AG08395 (cell line): ENCODE results near the gene INTS2.
A peak's percentile ranks its signal among the peaks of the same experiment; 100 is the strongest.
"Not testable (repeated sequence)": the region's sequence is repeated elsewhere in the genome, so short reads cannot be mapped to it uniquely, and the experiment has no call there.

Experiments used
- DNase-seq: peaks from one replicate; pipeline ENCODE4 v3.0.0; 2012; ENCODE audit warnings: mixed read lengths, low spot score

INTS2 gene

GRCh38 chr17:61927208-61928100 lies at the start of gene INTS2:
Gene INTS2 (minus strand): TSS chr17:61927982. CDS start chr17:61926644, 1,338 bp downstream.
- peak; percentile 98 for DNase-seq

GRCh38 chr17:61974115-61974514 lies 46.3 kb upstream of the INTS2 start:
- no peak for DNase-seq

GRCh38 chr17:61972311-61972710 lies 44.5 kb upstream of the INTS2 start:
- DNase-seq = no peak

GRCh38 chr17:61970030-61970429 lies 42.2 kb upstream of the INTS2 start:
- DNase-seq = no peak

GRCh38 chr17:61968757-61969156 lies 41.0 kb upstream of the INTS2 start:
- no peak for DNase-seq

- DNase-seq = no peak
Measured at GRCh38 chr17:61967729-61968128, 39.9 kb upstream of the INTS2 start.

- no peak for DNase-seq
Measured at GRCh38 chr17:61966191-61966590, 38.4 kb upstream of the INTS2 start.

- DNase-seq = no peak
Measured at GRCh38 chr17:61955619-61956018, 27.8 kb upstream of the INTS2 start.

GRCh38 chr17:61947367-61948078 lies 19.7 kb upstream of the INTS2 start:
- DNase-seq = no peak

- DNase-seq = no peak
Measured at GRCh38 chr17:61946359-61946758, 18.6 kb upstream of the INTS2 start.

GRCh38 chr17:61943117-61943516 lies 15.3 kb upstream of the INTS2 start:
- no peak for DNase-seq

GRCh38 chr17:61942085-61942484 lies 14.3 kb upstream of the INTS2 start:
- DNase-seq = no peak

- DNase-seq = no peak
Measured at GRCh38 chr17:61928101-61928436, 287 bp upstream of the INTS2 start.

- DNase-seq = peak; percentile 20
Measured at GRCh38 chr17:61926826-61927207, 965 bp downstream of the INTS2 start.

GRCh38 chr17:61915162-61915561 lies 12.6 kb downstream of the INTS2 start:
- not testable (repeated sequence) for DNase-seq

- no peak for DNase-seq
Measured at GRCh38 chr17:61908292-61909037, 19.3 kb downstream of the INTS2 start.

GRCh38 chr17:61907361-61907760 lies 20.4 kb downstream of the INTS2 start:
- no peak for DNase-seq

GRCh38 chr17:61904094-61904710 lies 23.6 kb downstream of the INTS2 start:
- no peak for DNase-seq

- no peak for DNase-seq
Measured at GRCh38 chr17:61903251-61903650, 24.5 kb downstream of the INTS2 start.

GRCh38 chr17:61897548-61898180 lies 30.1 kb downstream of the INTS2 start:
- no peak for DNase-seq

GRCh38 chr17:61895391-61895790 lies 32.4 kb downstream of the INTS2 start:
- DNase-seq = no peak

- not testable (repeated sequence) for DNase-seq
Measured at GRCh38 chr17:61894310-61894709, 33.5 kb downstream of the INTS2 start.
